Measurements from ENCODE around the gene HNRNPH3. TPM values are rescaled to one million over a fixed set of nuclear protein-coding genes. Genes with fewer than 3 reads are reported as not detected.

The HNRNPH3 gene, protein sequence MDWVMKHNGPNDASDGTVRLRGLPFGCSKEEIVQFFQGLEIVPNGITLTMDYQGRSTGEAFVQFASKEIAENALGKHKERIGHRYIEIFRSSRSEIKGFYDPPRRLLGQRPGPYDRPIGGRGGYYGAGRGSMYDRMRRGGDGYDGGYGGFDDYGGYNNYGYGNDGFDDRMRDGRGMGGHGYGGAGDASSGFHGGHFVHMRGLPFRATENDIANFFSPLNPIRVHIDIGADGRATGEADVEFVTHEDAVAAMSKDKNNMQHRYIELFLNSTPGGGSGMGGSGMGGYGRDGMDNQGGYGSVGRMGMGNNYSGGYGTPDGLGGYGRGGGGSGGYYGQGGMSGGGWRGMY
- 42.7 and 67.3 TPM in 2 replicates for total RNA-seq

DNA sequence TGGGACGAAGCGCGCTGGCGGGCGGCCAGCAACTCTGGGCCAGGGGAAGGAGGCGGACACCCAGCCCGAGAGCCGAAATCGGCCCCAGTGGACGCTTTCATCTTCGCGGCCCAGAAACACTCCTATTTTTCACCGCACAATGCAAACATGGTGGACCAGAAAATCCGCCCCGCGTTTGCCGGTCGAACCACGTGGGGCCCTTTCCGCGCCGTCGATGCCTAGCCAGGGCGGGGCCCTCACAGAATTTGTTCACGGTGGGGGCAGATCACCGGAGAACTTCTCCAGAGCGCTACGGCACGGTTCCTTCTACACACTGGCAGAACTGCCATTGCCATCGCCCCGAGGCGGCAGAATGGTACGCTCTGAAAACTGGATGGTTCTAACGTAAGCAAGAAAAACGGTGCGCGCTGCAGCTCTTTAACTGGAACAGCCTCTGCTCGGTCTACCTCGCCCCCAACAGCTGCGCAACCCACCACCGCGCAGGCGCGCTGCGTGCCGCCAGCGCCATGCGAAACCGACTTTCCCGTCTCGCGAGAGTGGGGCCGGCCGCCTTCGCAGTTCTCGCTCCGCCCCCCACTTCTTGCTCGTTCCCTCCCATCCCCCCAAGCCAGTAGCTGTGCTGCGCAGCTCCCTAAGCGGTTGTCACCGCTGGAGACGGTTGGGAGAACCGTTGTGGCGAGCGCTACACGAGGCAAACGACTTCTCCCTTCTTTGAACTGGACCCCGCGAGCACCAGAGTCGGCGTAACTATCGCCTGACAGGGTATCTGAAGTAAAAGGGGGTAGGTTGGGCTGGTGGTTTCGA is at the start of gene HNRNPH3:
HNRNPH3 (plus strand) TSS at position 610 of the 804 bp plus-strand sequence. CDS start 5,158 bp downstream, outside the sequence.

DNA sequence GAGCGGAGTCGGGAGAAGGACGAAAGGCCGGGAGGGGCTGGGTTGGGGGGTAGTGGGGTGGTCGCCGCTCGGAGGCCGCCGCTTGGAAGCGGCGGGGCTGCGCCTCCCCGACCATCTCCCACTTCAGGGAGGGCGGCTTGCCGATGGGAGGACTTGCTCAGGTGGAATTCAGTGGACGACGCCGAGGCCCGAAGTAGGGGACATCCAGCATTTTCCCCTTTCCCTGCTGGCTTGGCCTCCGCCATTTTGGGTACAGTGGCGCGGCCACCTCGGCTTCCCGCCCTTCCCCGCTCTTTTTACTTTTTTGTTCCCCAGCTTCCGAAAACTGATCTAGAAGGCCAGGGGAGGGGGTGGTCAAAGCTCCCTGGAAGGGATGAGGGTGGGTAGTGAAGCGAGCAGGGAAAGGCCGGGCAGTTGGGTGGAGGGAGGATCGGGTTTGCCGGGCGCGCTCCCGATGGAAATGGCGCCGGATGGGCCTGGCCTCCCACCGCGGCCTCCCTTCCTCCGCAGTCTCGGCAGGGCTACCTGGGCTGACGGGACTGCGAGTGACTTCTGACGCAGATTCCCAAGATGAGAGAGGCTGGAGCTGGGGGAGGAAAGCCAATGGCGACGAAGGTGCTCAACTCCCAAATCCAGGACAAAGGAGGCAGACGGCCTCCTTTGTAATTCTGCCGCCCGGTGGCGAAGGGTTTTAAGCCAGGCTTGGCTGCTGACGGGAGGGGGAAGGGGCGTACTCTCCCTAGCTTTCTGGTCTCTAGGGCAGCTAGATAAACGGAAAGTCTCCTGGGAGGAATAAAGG is 594 bp downstream of the HNRNPH3 start, which contains the start of gene PBLD:
PBLD (minus strand) TSS at position 670 of the 799 bp plus-strand sequence. CDS start 26,084 bp downstream, outside the sequence.

Other genes starting within 250 kb of the HNRNPH3 start
- under 0.01 TPM in 1 of 2 replicates, not detected in the other for gene MYPN, start 222.6 kb upstream of the HNRNPH3 start, total RNA-seq
- gene ATOH7, start 100.0 kb upstream of the HNRNPH3 start, total RNA-seq: not detected in 2 replicates
- gene PBLD, start 864 bp downstream of the HNRNPH3 start, total RNA-seq: 1.4 and 1.8 TPM in 2 replicates
- gene RUFY2, start 75.2 kb downstream of the HNRNPH3 start, total RNA-seq: 19.1 and 21.6 TPM in 2 replicates
- 4.8 and 5.1 TPM in 2 replicates for gene DNA2, start 139.9 kb downstream of the HNRNPH3 start, total RNA-seq
- 10.6 and 15.9 TPM in 2 replicates for gene SLC25A16, start 195.5 kb downstream of the HNRNPH3 start, total RNA-seq
- gene TET1, start 228.3 kb downstream of the HNRNPH3 start, total RNA-seq: under 0.01 and 1.4 TPM in 2 replicates